A673 (cell line): ENCODE results near the gene SEMA6D. TPM values are rescaled to one million over a fixed set of nuclear protein-coding genes. Genes with fewer than 3 reads are reported as not detected.

Source experiments
- BruUV-seq: library from RNA; stranded (reverse); fragments of 400-500 nt; replicated peaks from 2 replicates; lab custom pipeline; 2021; lab: Mats Ljungman, UMichigan
- CTCF ChIA-PET: fragments of 300-600 bp; sonication (Branson Sonifier 250); formaldehyde crosslinking; loops from one replicate; lab custom pipeline; 2022; ENCODE audit warnings: antibody characterized with exemption; lab: Charles Lee
- POLR2A ChIA-PET: fragments of 300-600 bp; sonication (Branson Sonifier 250); formaldehyde crosslinking; loops from one replicate; lab custom pipeline; 2022; ENCODE audit warnings: antibody characterized with exemption; ENCODE audit not compliant: low non-redundant PET; lab: Charles Lee
- DNase-seq: peaks from one replicate; pipeline ENCODE4 v3.0.0-alpha.2; 2015; ENCODE audit warnings: low spot score
- H3K27ac ChIP-seq: fragments of 200-600 bp; sonication (generic); 2 replicates; pipeline ENCODE4 v1.5.1; 2016; ENCODE audit warnings: mixed run types, low read depth, mild to moderate bottlenecking, mixed read lengths, antibody characterized with exemption, low read length; ENCODE audit not compliant: poor library complexity, severe bottlenecking
- H3K27me3 ChIP-seq: fragments of 200-600 bp; sonication (generic); replicated peaks from 2 replicates; pipeline ENCODE4 v1.6.1; 2017; ENCODE audit warnings: mixed run types, low read depth, mild to moderate bottlenecking, mixed read lengths, antibody characterized with exemption, low read length; ENCODE audit not compliant: insufficient read depth, poor library complexity
- H3K36me3 ChIP-seq: fragments of 200-600 bp; sonication (generic); 2 replicates; pipeline ENCODE4 v1.6.1; 2016; ENCODE audit warnings: mixed run types, mild to moderate bottlenecking, mixed read lengths, antibody characterized with exemption, low read length; ENCODE audit not compliant: insufficient read depth, poor library complexity, severe bottlenecking
- H3K4me1 ChIP-seq: fragments of 200-600 bp; sonication (generic); 2 replicates; pipeline ENCODE4 v1.6.1; 2017; ENCODE audit warnings: mixed run types, mild to moderate bottlenecking, mixed read lengths, antibody characterized with exemption, low read length; ENCODE audit not compliant: insufficient read depth, poor library complexity, severe bottlenecking
- H3K4me3 ChIP-seq: fragments of 200-600 bp; sonication (generic); 2 replicates; pipeline ENCODE4 v1.5.1; 2016; ENCODE audit warnings: low read depth, mixed run types, mild to moderate bottlenecking, mixed read lengths, low read length; ENCODE audit not compliant: poor library complexity, severe bottlenecking
- H3K9me3 ChIP-seq: fragments of 200-600 bp; sonication (generic); 2 replicates; pipeline ENCODE4 v1.6.1; 2016; ENCODE audit warnings: mixed run types, low read depth, mild to moderate bottlenecking, mixed read lengths, antibody characterized with exemption, low read length; ENCODE audit not compliant: poor library complexity, severe bottlenecking
- EZH2 ChIP-seq: fragments of 200-600 bp; sonication (generic); IDR thresholded peaks from 2 replicates; pipeline ENCODE4 v1.6.1; 2017; ENCODE audit warnings: borderline replicate concordance, low read depth, mild to moderate bottlenecking, mixed read lengths, antibody characterized with exemption, low read length; ENCODE audit not compliant: poor library complexity, severe bottlenecking
- intact Hi-C: fragments of 100-400 bp; cut with micrococcal nuclease; formaldehyde crosslinking; loops from one replicate; pipeline ENCODE4 v1.10.0; 2022; ENCODE audit not compliant: unreplicated experiment
- total RNA-seq: library from RNA; stranded (reverse); gene quantifications from 2 replicates; pipeline ENCODE4 v1.2.3, GENCODE V29; 2021
- TF ChIP-seq, protein P1 (sequence below): fragments of 300-800, 200-600 bp; sonication (generic); conservative IDR thresholded peaks from 2 replicates; pipeline ENCODE4 v1.5.1; 2017; ENCODE audit warnings: low read depth, mild to moderate bottlenecking, antibody characterized with exemption, low read length, moderate library complexity, mixed read lengths

The SEMA6D gene
- total RNA-seq, 1 experiment from 2014 or later, result 11.0 TPM

GRCh38 chr15:47781527-47781926 is 64.2 kb downstream of the SEMA6D start:
- BruUV-seq, result no TSS peak
- ChIA-PET CTCF (no interaction called here), POLR2A (interaction anchor here (0.5 kb wide), 1 partner anchor 9 kb away, joined by 3 read pairs; no protein-coding TSS in a partner anchor)
- no peak overlapping the region for H3K4me3 ChIP-seq
- TF ChIP-seq EZH2, result no peak
- TF ChIP-seq, protein P1, sequence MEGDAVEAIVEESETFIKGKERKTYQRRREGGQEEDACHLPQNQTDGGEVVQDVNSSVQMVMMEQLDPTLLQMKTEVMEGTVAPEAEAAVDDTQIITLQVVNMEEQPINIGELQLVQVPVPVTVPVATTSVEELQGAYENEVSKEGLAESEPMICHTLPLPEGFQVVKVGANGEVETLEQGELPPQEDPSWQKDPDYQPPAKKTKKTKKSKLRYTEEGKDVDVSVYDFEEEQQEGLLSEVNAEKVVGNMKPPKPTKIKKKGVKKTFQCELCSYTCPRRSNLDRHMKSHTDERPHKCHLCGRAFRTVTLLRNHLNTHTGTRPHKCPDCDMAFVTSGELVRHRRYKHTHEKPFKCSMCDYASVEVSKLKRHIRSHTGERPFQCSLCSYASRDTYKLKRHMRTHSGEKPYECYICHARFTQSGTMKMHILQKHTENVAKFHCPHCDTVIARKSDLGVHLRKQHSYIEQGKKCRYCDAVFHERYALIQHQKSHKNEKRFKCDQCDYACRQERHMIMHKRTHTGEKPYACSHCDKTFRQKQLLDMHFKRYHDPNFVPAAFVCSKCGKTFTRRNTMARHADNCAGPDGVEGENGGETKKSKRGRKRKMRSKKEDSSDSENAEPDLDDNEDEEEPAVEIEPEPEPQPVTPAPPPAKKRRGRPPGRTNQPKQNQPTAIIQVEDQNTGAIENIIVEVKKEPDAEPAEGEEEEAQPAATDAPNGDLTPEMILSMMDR, result no peak
- no peaks in the 10 kb centered on the region for H3K9me3 ChIP-seq
- DNase-seq, result no peak
- no peaks in the 10 kb centered on the region for H3K4me1 ChIP-seq
- no peaks in the 10 kb centered on the region for H3K27me3 ChIP-seq
- no peaks in the 10 kb centered on the region for H3K36me3 ChIP-seq
- H3K27ac ChIP-seq, result no peak overlapping the region
- intact Hi-C loops, result no loop called here

DNA sequence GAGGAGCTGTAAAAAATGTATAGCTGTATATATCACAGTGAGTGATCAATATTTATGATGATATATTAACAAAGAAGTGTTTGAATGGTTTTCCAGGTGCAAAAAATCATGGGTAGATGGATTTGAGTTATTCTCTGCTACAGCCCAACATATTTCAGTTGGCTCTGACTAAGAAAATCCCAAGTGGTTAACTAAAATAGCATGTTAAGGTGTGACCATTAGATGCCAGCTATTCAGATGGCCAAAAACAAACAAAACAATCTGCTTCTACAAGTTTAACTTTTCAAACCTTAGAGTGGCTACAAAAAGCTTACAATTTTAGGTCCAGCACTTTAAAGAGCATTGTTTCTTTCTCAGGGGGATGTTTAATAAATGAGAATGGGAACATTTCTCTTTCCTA is 67.5 kb downstream of the SEMA6D start:
- no peaks in the 10 kb centered on the region for H3K27me3 ChIP-seq
- CTCF ChIA-PET, result no interaction called here
- intact Hi-C loops, result no loop called here
- no TSS peak for BruUV-seq
- no peaks in the 10 kb centered on the region for H3K9me3 ChIP-seq
- H3K27ac ChIP-seq, result no peak overlapping the region
- H3K4me1 ChIP-seq, result no peaks in the 10 kb centered on the region
- no peak overlapping the region for H3K4me3 ChIP-seq
- DNase-seq, result no peak
- no peaks in the 10 kb centered on the region for H3K36me3 ChIP-seq
- TF ChIP-seq, protein P1, result no peak
- no peak for TF ChIP-seq EZH2
- POLR2A ChIA-PET, result no interaction called here

DNA sequence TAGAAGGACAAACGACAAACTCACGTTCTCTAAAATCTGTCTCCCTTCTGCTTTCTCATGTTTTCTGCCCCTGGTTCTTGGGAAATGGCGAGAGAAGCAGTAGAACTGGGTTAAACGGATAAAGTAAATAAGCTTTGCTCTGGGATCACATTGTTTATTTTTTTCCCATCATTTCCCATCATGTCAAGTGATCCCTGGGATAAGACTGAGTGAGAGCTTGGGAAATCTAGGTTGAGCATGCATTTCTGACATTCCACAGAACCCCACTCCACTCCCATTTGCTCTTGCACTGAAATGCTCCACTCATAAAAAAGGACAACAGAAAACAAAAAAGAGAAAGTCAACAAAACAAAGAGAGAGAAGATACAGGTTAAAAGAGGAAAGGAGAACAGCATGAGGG is 69.1 kb downstream of the SEMA6D start:
- Histone ChIP-seq H3K36me3 (no peaks in the 10 kb centered on the region), H3K27ac (no peak overlapping the region), H3K4me1 (no peaks in the 10 kb centered on the region), H3K27me3 (no peaks in the 10 kb centered on the region), H3K4me3 (no peak overlapping the region), H3K9me3 (no peaks in the 10 kb centered on the region)
- ChIA-PET POLR2A (no interaction called here), CTCF (no interaction called here)
- TF ChIP-seq EZH2, result no peak
- TF ChIP-seq, protein P1, result no peak
- no TSS peak for BruUV-seq
- intact Hi-C loops, result no loop called here
- no peak for DNase-seq
